Measurements from ENCODE around the gene FRMPD4. TPM values are rescaled to one million over a fixed set of nuclear protein-coding genes. Genes with fewer than 3 reads are reported as not detected.

FRMPD4 gene
- total and polyA plus RNA-seq, 10 of the 15 experiments (the other 5 are each of a cell fraction or from before 2014, with no cell fraction given), result not detected

- in situ Hi-C loops (cut with MboI), result no loop called here
- Histone ChIP-seq H3K4me3 (no peak overlapping the region), H3K9me3 (replicated peaks; ENCODE audit: control insufficient read depth, insufficient read depth, low read length) (no peaks in the 10 kb centered on the region), H3K79me2 (ENCODE audit: control insufficient read depth, insufficient read depth, low read length) (no peaks in the 10 kb centered on the region), H4K20me1 (ENCODE audit: control insufficient read depth, insufficient read depth) (no peaks in the 10 kb centered on the region), H3K4me2 (ENCODE audit: control insufficient read depth, insufficient read depth) (no peak overlapping the region), H3K9ac (ENCODE audit: control insufficient read depth, insufficient read depth, low read length) (no peak overlapping the region), H3K27ac (ENCODE audit: control insufficient read depth, insufficient read depth) (no peak overlapping the region), H2AFZ (ENCODE audit: control insufficient read depth, low read depth, low read length) (no peak overlapping the region), H3K4me1 (ENCODE audit: control insufficient read depth, insufficient read depth, low read length) (no peaks in the 10 kb centered on the region), H3K36me3 (ENCODE audit: control insufficient read depth in 2 of 2, insufficient read depth in 2 of 2, low read length in 1 of 2) (no peaks in the 10 kb centered on the region), H3K27me3 (replicated peaks in 1 of 2; ENCODE audit: control insufficient read depth in 2 of 2, insufficient read depth in 2 of 2, low read length in 1 of 2) (peaks cover 0 to 9% of the 10 kb centered on the region in 2 experiments; a peak in 2 of 4 replicates)
- ChIA-PET CTCF (interaction anchor here (1.0 to 5.9 kb wide), 9 partner anchors 9 to 143 kb away, joined by 3 to 44 read pairs (median 8); no protein-coding TSS in a partner anchor), SMC1A (ENCODE audit: uncharacterized antibody, unreplicated experiment) (interaction anchor here (1.0 kb wide), 2 partner anchors 20 to 125 kb away, joined by 3 to 4 read pairs; no protein-coding TSS in a partner anchor), RAD21 (ENCODE audit: unreplicated experiment) (interaction anchor here (0.6 to 1.3 kb wide), 2 partner anchors 46 to 132 kb away, joined by 4 read pairs; no protein-coding TSS in a partner anchor), POLR2A (no interaction called here)
- no peak for FAIRE-seq
- DNase-seq (ENCODE audit: low read depth, low spot score), result no peak
- 33% methylated on average over 4 of the region's 4 CpGs for WGBS (ENCODE audit: insufficient coverage, insufficient replicate concordance, low lambda C conversion rate, missing lambda C conversion rate)
- intact Hi-C loops (cut with micrococcal nuclease; ENCODE audit: unreplicated experiment), result no loop called here
- TF ChIP-seq POU2F2 (IDR thresholded peaks at IDR 0.05; ENCODE audit: borderline replicate concordance, low read depth, low read length) (no peak), EGR1 (IDR thresholded peaks at IDR 0.05; ENCODE audit: borderline replicate concordance in 1 of 2, low read depth in 2 of 2, low read length in 2 of 2) (no peak), TAF1 (IDR thresholded peaks at IDR 0.05; ENCODE audit: borderline replicate concordance, low read depth, low read length) (no peak), BMI1 (IDR thresholded peaks at IDR 0.05; ENCODE audit: borderline replicate concordance) (no peak), ZNF217 (IDR thresholded peaks at IDR 0.05) (no peak)
- TF ChIP-seq, protein P1, sequence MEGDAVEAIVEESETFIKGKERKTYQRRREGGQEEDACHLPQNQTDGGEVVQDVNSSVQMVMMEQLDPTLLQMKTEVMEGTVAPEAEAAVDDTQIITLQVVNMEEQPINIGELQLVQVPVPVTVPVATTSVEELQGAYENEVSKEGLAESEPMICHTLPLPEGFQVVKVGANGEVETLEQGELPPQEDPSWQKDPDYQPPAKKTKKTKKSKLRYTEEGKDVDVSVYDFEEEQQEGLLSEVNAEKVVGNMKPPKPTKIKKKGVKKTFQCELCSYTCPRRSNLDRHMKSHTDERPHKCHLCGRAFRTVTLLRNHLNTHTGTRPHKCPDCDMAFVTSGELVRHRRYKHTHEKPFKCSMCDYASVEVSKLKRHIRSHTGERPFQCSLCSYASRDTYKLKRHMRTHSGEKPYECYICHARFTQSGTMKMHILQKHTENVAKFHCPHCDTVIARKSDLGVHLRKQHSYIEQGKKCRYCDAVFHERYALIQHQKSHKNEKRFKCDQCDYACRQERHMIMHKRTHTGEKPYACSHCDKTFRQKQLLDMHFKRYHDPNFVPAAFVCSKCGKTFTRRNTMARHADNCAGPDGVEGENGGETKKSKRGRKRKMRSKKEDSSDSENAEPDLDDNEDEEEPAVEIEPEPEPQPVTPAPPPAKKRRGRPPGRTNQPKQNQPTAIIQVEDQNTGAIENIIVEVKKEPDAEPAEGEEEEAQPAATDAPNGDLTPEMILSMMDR (IDR thresholded peaks at IDR 0.05 in 2 of 3, conservative IDR thresholded peaks at IDR 0.05 in 1 of 3; ENCODE audit: control insufficient read depth in 2 of 3, extremely low read depth in 1 of 3, insufficient read depth in 1 of 3, low read depth in 3 of 3, low read length in 3 of 3), result peak in 1 of 3 experiments; percentile 10; a peak in 1 of 6 replicates
- no peak for ATAC-seq
- BruUV-seq (replicated peaks), result no TSS peak
Measured at GRCh38 chrX:12768491-12768890, 630.2 kb downstream of the FRMPD4 start.

Data from GM12878 (cell line).